ENCODE data around the gene RNF14. TPM values are rescaled to one million over a fixed set of nuclear protein-coding genes. Genes with fewer than 3 reads are reported as not detected.
"Not testable (repeated sequence)": the region's sequence is repeated elsewhere in the genome, so short reads cannot be mapped to it uniquely, and the experiment has no call there.

Gene RNF14
- 10 to 100 TPM; 33.9 to 37.9 (median 35.2) TPM for total RNA-seq

GRCh38 chr5:141968914-141969608 lies at the start of gene RNF14:
RNF14 (plus strand) TSS chr5:141969105; CDS start chr5:141973589, 4,484 bp downstream.
- H3K27me3 Mint-ChIP-seq (ENCODE audit: low read depth) = no peaks in the 10 kb centered on the region
- peaks cover 32% of the 10 kb centered on the region for H3K4me1 Mint-ChIP-seq (ENCODE audit: low read depth)
- H3K36me3 Mint-ChIP-seq (ENCODE audit: insufficient read depth) = peaks cover 5% of the 10 kb centered on the region

GRCh38 chr5:141919218-141920119 lies 49.4 kb upstream of the RNF14 start:
- Mint-ChIP-seq H3K9me3 (no peaks in the 10 kb centered on the region), H3K36me3 (ENCODE audit: insufficient read depth) (peaks cover 4% of the 10 kb centered on the region), H3K4me1 (ENCODE audit: low read depth) (peaks cover 17% of the 10 kb centered on the region), H3K27me3 (ENCODE audit: low read depth) (peaks cover 20% of the 10 kb centered on the region), H3K4me3 (no peak overlapping the region)
- DNase-seq = no peak
- no peak for ATAC-seq

More at GRCh38 chr5:141968914-141969608, at the start of gene RNF14:
- Mint-ChIP-seq H3K4me3 (peak within 1 kb of the TSS; percentile 93), H3K9me3 (no peaks in the 10 kb centered on the region)
- ATAC-seq (peak; percentile 98), DNase-seq (peak; percentile 88)

- Mint-ChIP-seq H3K36me3 (ENCODE audit: insufficient read depth) (peaks cover 9% of the 10 kb centered on the region), H3K27me3 (ENCODE audit: low read depth) (peaks cover 7% of the 10 kb centered on the region), H3K4me1 (ENCODE audit: low read depth) (peaks cover 18% of the 10 kb centered on the region), H3K4me3 (no peak overlapping the region), H3K9me3 (no peaks in the 10 kb centered on the region)
- no peak for ATAC-seq
- no peak for DNase-seq
Observed at GRCh38 chr5:141920771-141921170, 48.1 kb upstream of the RNF14 start.

GRCh38 chr5:141922827-141923447 lies 46.0 kb upstream of the RNF14 start:
- Mint-ChIP-seq H3K4me1 (ENCODE audit: low read depth) (peaks cover 28% of the 10 kb centered on the region), H3K36me3 (ENCODE audit: insufficient read depth) (peaks cover 24% of the 10 kb centered on the region), H3K4me3 (peak overlapping the region; percentile 87)
- not testable (repeated sequence) for H3K9me3 Mint-ChIP-seq; DNase-seq; H3K27me3 Mint-ChIP-seq (ENCODE audit: low read depth)
- peak; percentile 0 to 1 for ATAC-seq

- Mint-ChIP-seq H3K9me3 (no peaks in the 10 kb centered on the region), H3K4me3 (peak within 1 kb of the TSS; percentile 87), H3K36me3 (ENCODE audit: insufficient read depth) (peaks cover 30% of the 10 kb centered on the region), H3K27me3 (ENCODE audit: low read depth) (no peaks in the 10 kb centered on the region), H3K4me1 (ENCODE audit: low read depth) (peaks cover 29% of the 10 kb centered on the region)
- DNase-seq (peak; percentile 84), ATAC-seq (peak; percentile 96 to 97)
Observed at GRCh38 chr5:141923448-141924313, 45.2 kb upstream of the RNF14 start, which contains the start of gene DELE1. DELE1 (plus strand) TSS chr5:141923871; CDS start chr5:141923942, 71 bp downstream.

GRCh38 chr5:141926434-141926833 lies 42.5 kb upstream of the RNF14 start:
- DNase-seq (no peak), ATAC-seq (no peak)
- Mint-ChIP-seq H3K4me3 (no peak overlapping the region), H3K27me3 (ENCODE audit: low read depth) (no peaks in the 10 kb centered on the region), H3K4me1 (ENCODE audit: low read depth) (peaks cover 29% of the 10 kb centered on the region), H3K36me3 (ENCODE audit: insufficient read depth) (peaks cover 41% of the 10 kb centered on the region), H3K9me3 (no peaks in the 10 kb centered on the region)

- no peaks in the 10 kb centered on the region for H3K27me3 Mint-ChIP-seq (ENCODE audit: low read depth)
- no peak for ATAC-seq
- no peaks in the 10 kb centered on the region for H3K9me3 Mint-ChIP-seq
- peaks cover 51% of the 10 kb centered on the region for H3K36me3 Mint-ChIP-seq (ENCODE audit: insufficient read depth)
- H3K4me3 Mint-ChIP-seq = no peak overlapping the region
- H3K4me1 Mint-ChIP-seq (ENCODE audit: low read depth) = peaks cover 25% of the 10 kb centered on the region
- DNase-seq = no peak
Observed at GRCh38 chr5:141928051-141928450, 40.9 kb upstream of the RNF14 start.

- Mint-ChIP-seq H3K4me3 (no peak overlapping the region), H3K36me3 (ENCODE audit: insufficient read depth) (peaks cover 53% of the 10 kb centered on the region), H3K4me1 (ENCODE audit: low read depth) (peaks cover 15% of the 10 kb centered on the region), H3K27me3 (ENCODE audit: low read depth) (no peaks in the 10 kb centered on the region), H3K9me3 (no peaks in the 10 kb centered on the region)
- ATAC-seq (no peak), DNase-seq (no peak)
Observed at GRCh38 chr5:141929398-141930058, 39.4 kb upstream of the RNF14 start.

GRCh38 chr5:141931694-141932093 lies 37.2 kb upstream of the RNF14 start:
- ATAC-seq = no peak
- no peaks in the 10 kb centered on the region for H3K9me3 Mint-ChIP-seq
- DNase-seq = no peak
- H3K4me3 Mint-ChIP-seq = no peak overlapping the region
- H3K36me3 Mint-ChIP-seq (ENCODE audit: insufficient read depth) = peaks cover 56% of the 10 kb centered on the region
- H3K27me3 Mint-ChIP-seq (ENCODE audit: low read depth) = no peaks in the 10 kb centered on the region
- peaks cover 7% of the 10 kb centered on the region for H3K4me1 Mint-ChIP-seq (ENCODE audit: low read depth)

- H3K9me3 Mint-ChIP-seq = no peaks in the 10 kb centered on the region
- ATAC-seq (no peak), DNase-seq (no peak)
- no peaks in the 10 kb centered on the region for H3K4me1 Mint-ChIP-seq (ENCODE audit: low read depth)
- peaks cover 44% of the 10 kb centered on the region for H3K36me3 Mint-ChIP-seq (ENCODE audit: insufficient read depth)
- H3K27me3 Mint-ChIP-seq (ENCODE audit: low read depth) = no peaks in the 10 kb centered on the region
- H3K4me3 Mint-ChIP-seq = no peak overlapping the region
Observed at GRCh38 chr5:141933151-141933550, 35.8 kb upstream of the RNF14 start.

- H3K36me3 Mint-ChIP-seq (ENCODE audit: insufficient read depth) = peaks cover 37% of the 10 kb centered on the region
Observed at GRCh38 chr5:141934099-141934844, 34.6 kb upstream of the RNF14 start.

GRCh38 chr5:141935538-141935937 lies 33.4 kb upstream of the RNF14 start:
- no peaks in the 10 kb centered on the region for H3K9me3 Mint-ChIP-seq
- peaks cover 42% of the 10 kb centered on the region for H3K36me3 Mint-ChIP-seq (ENCODE audit: insufficient read depth)
- no peaks in the 10 kb centered on the region for H3K4me1 Mint-ChIP-seq (ENCODE audit: low read depth)
- H3K27me3 Mint-ChIP-seq (ENCODE audit: low read depth) = no peaks in the 10 kb centered on the region
- ATAC-seq = no peak
- no peak overlapping the region for H3K4me3 Mint-ChIP-seq
- no peak for DNase-seq

More at GRCh38 chr5:141934099-141934844, 34.6 kb upstream of the RNF14 start:
- DNase-seq (no peak), ATAC-seq (no peak)
- no peaks in the 10 kb centered on the region for H3K9me3 Mint-ChIP-seq
- H3K27me3 Mint-ChIP-seq (ENCODE audit: low read depth) = no peaks in the 10 kb centered on the region
- H3K4me3 Mint-ChIP-seq = no peak overlapping the region
- no peaks in the 10 kb centered on the region for H3K4me1 Mint-ChIP-seq (ENCODE audit: low read depth)

Measured in activated T-cell treated with anti-CD3 and anti-CD28 coated beads, Interleukin-2, amount 50 U/mL, for 4 hours (primary cell).